H9 (cell line): ENCODE results near the gene XCL2. TPM values are rescaled to one million over a fixed set of nuclear protein-coding genes. Genes with fewer than 3 reads are reported as not detected.

Source experiments
- DNase-seq: peaks from one replicate; pipeline ENCODE4 v3.0.0-alpha.2; 2017
- H2AFZ ChIP-seq: one replicate; pipeline ENCODE4 v1.6.1; 2013; ENCODE audit warnings: mild to moderate bottlenecking, low read length, control low read depth, moderate library complexity
- H2AK5ac ChIP-seq: 2 replicates; pipeline ENCODE4 v1.6.1; 2013; ENCODE audit warnings: low read length, control low read depth, mixed read lengths; ENCODE audit not compliant: insufficient read length
- H2BK120ac ChIP-seq: one replicate; pipeline ENCODE4 v1.6.1; 2013; ENCODE audit warnings: low read depth, mild to moderate bottlenecking, low read length, control low read depth, inconsistent platforms; ENCODE audit not compliant: poor library complexity, severe bottlenecking
- H2BK12ac ChIP-seq: 2 replicates; pipeline ENCODE4 v1.6.1; 2013; ENCODE audit warnings: low read length, control low read depth, mixed read lengths, low read depth; ENCODE audit not compliant: insufficient read length
- H2BK15ac ChIP-seq: 2 replicates; pipeline ENCODE4 v1.6.1; 2013; ENCODE audit warnings: low read depth, low read length, control low read depth
- H2BK20ac ChIP-seq: one replicate; pipeline ENCODE4 v1.6.1; 2013; ENCODE audit warnings: low read depth, mild to moderate bottlenecking, low read length, control low read depth, inconsistent platforms; ENCODE audit not compliant: poor library complexity, severe bottlenecking
- H2BK5ac ChIP-seq: 2 replicates; pipeline ENCODE4 v1.6.1; 2013; ENCODE audit warnings: low read length, control low read depth, mixed read lengths; ENCODE audit not compliant: insufficient read length
- H3K14ac ChIP-seq: 2 replicates; pipeline ENCODE4 v1.6.1; 2013; ENCODE audit warnings: low read length, control low read depth; ENCODE audit not compliant: insufficient read depth
- H3K18ac ChIP-seq: 2 replicates; pipeline ENCODE4 v1.6.1; 2013; ENCODE audit warnings: low read depth, mild to moderate bottlenecking, mixed read lengths, low read length, control low read depth; ENCODE audit not compliant: insufficient read length
- H3K23ac ChIP-seq: 2 replicates; pipeline ENCODE4 v1.6.1; 2013; ENCODE audit warnings: low read length, control low read depth, mixed read lengths, low read depth; ENCODE audit not compliant: insufficient read length
- H3K23me2 ChIP-seq: 2 replicates; pipeline ENCODE4 v1.6.1; 2013; ENCODE audit warnings: low read depth, mild to moderate bottlenecking, mixed read lengths, low read length, control low read depth; ENCODE audit not compliant: insufficient read length, poor library complexity, severe bottlenecking
- H3K27ac ChIP-seq: 2 replicates; pipeline ENCODE4 v1.5.1; 2013; ENCODE audit warnings: low read length, control low read depth, mixed read lengths, low read depth; ENCODE audit not compliant: insufficient read length
- H3K27me3 ChIP-seq: 2 replicates; pipeline ENCODE4 v1.6.1; 2013; ENCODE audit warnings: low read length, control low read depth, inconsistent platforms; ENCODE audit not compliant: insufficient read depth
- H3K4ac ChIP-seq: 2 replicates; pipeline ENCODE4 v1.6.1; 2013; ENCODE audit warnings: low read depth, mild to moderate bottlenecking, control low read depth, inconsistent platforms, low read length, moderate library complexity
- H3K4me1 ChIP-seq: 2 replicates; pipeline ENCODE4 v1.6.1; 2013; ENCODE audit warnings: low read length, control low read depth, inconsistent platforms; ENCODE audit not compliant: insufficient read depth
- H3K4me2 ChIP-seq: 2 replicates; pipeline ENCODE4 v1.6.1; 2013; ENCODE audit warnings: low read length, control low read depth, mixed read lengths; ENCODE audit not compliant: insufficient read length, insufficient read depth
- H3K56ac ChIP-seq: 2 replicates; pipeline ENCODE4 v1.6.1; 2013; ENCODE audit warnings: low read depth, mild to moderate bottlenecking, mixed read lengths, low read length, control low read depth; ENCODE audit not compliant: insufficient read length
- H3K79me1 ChIP-seq: 2 replicates; pipeline ENCODE4 v1.6.1; 2013; ENCODE audit warnings: low read depth, mild to moderate bottlenecking, moderate library complexity, low read length, control low read depth, inconsistent platforms; ENCODE audit not compliant: insufficient read depth, poor library complexity, severe bottlenecking
- H3K79me2 ChIP-seq: 2 replicates; pipeline ENCODE4 v1.6.1; 2013; ENCODE audit warnings: low read length, control low read depth, inconsistent platforms; ENCODE audit not compliant: insufficient read depth
- H3K9ac ChIP-seq: 2 replicates; pipeline ENCODE4 v1.6.1; 2013; ENCODE audit warnings: low read length, control low read depth, mixed read lengths; ENCODE audit not compliant: insufficient read length; ENCODE audit errors: extremely low read depth
- H3K9me3 ChIP-seq: one replicate; pipeline ENCODE4 v1.6.1; 2013; ENCODE audit warnings: low read depth, low read length, inconsistent platforms; ENCODE audit not compliant: control insufficient read depth
- H3T11ph ChIP-seq: one replicate; pipeline ENCODE4 v1.6.1; 2013; ENCODE audit warnings: mild to moderate bottlenecking, low read length, control low read depth, inconsistent platforms
- H4K20me1 ChIP-seq: one replicate; pipeline ENCODE4 v1.6.1; 2013; ENCODE audit not compliant: control insufficient read depth, insufficient read length, insufficient read depth
- H4K5ac ChIP-seq: 2 replicates; pipeline ENCODE4 v1.6.1; 2013; ENCODE audit warnings: low read depth, mild to moderate bottlenecking, mixed read lengths, low read length, control low read depth; ENCODE audit not compliant: insufficient read length
- H4K8ac ChIP-seq: replicated peaks from 2 replicates; pipeline ENCODE4 v1.6.1; 2013; ENCODE audit warnings: low read length, control low read depth, mixed read lengths, low read depth; ENCODE audit not compliant: insufficient read length
- H4K91ac ChIP-seq: 2 replicates; pipeline ENCODE4 v1.6.1; 2013; ENCODE audit warnings: low read depth, mild to moderate bottlenecking, moderate library complexity, mixed read lengths, low read length, control low read depth; ENCODE audit not compliant: insufficient read length
- H3K27ac Mint-ChIP-seq, 3 experiments: 2 replicates in 2 of 3; 3 replicates in 1 of 3; pipeline ENCODE4 v1.8.0; 2020 to 2021; ENCODE audit warnings: mixed read lengths in 3 of 3, mild to moderate bottlenecking in 1 of 3, moderate library complexity in 1 of 3
- H3K27me3 Mint-ChIP-seq: 2 replicates; pipeline ENCODE4 v1.8.0; 2021; ENCODE audit warnings: low read depth, mild to moderate bottlenecking, moderate library complexity, mixed read lengths
- H3K36me3 Mint-ChIP-seq, 3 experiments: 2 replicates in 2 of 3; 3 replicates in 1 of 3; pipeline ENCODE4 v1.8.0; 2020 to 2021; ENCODE audit warnings: low read depth in 3 of 3, mixed read lengths in 3 of 3; ENCODE audit not compliant: insufficient read depth in 1 of 3
- H3K4me1 Mint-ChIP-seq, 2 experiments: 2 replicates each; pipeline ENCODE4 v1.8.0; 2020; ENCODE audit warnings: mixed read lengths in 2 of 2
- H3K4me3 Mint-ChIP-seq, 2 experiments: 2 replicates in 1 of 2; 3 replicates in 1 of 2; pipeline ENCODE4 v1.8.0; 2020 to 2021; ENCODE audit warnings: mild to moderate bottlenecking in 2 of 2, mixed read lengths in 2 of 2, moderate library complexity in 1 of 2
- H3K9me3 Mint-ChIP-seq, 2 experiments: 2 replicates in 1 of 2; 3 replicates in 1 of 2; pipeline ENCODE4 v1.8.0; 2020; ENCODE audit warnings: mild to moderate bottlenecking in 2 of 2, mixed read lengths in 2 of 2, moderate library complexity in 1 of 2
- CTCF ChIP-seq: fragments of 200-600 bp; sonication (generic); conservative IDR thresholded peaks from 3 replicates; pipeline ENCODE4 v1.8.0; 2021; ENCODE audit warnings: antibody characterized with exemption, mild to moderate bottlenecking
- WGBS: extraction: QIAGEN DNeasy Blood & Tissue Kit; methylation state at CpG from one replicate; pipeline ENCODE4 v1.1.7; 2013; ENCODE audit warnings: missing lambda C conversion rate, low lambda C conversion rate, mixed read lengths; ENCODE audit not compliant: insufficient read length; ENCODE audit errors: extremely low coverage; 5-methylcytosine and 5-hydroxymethylcytosine counted together
- total RNA-seq: library from RNA; stranded (reverse); gene quantifications from 2 replicates; pipeline ENCODE4 v1.2.1, GENCODE V29; 2021

Gene XCL2
- total RNA-seq, 1 experiment from 2014 or later = not detected

- H3K23ac ChIP-seq = no peak overlapping the region
- no CpG with 5 or more reads among the region's 5 CpGs for WGBS
- no peak overlapping the region for H2AK5ac ChIP-seq
- H2BK5ac ChIP-seq = no peak overlapping the region
- Mint-ChIP-seq H3K4me1 (peaks cover 13% of the 10 kb centered on the region in 2 experiments), H3K9me3 (no peaks in the 10 kb centered on the region), H3K36me3 (no peaks in the 10 kb centered on the region), H3K27ac (peak overlapping the region in 1 of 3 experiments; percentile 38; a peak in 2 of 7 replicates), H3K4me3 (no peak overlapping the region), H3K27me3 (no peaks in the 10 kb centered on the region)
- H4K91ac ChIP-seq = no peak overlapping the region
- H3K14ac ChIP-seq = no peak overlapping the region
- no peaks in the 10 kb centered on the region for H4K20me1 ChIP-seq
- no peak for TF ChIP-seq CTCF
- H3K9me3 ChIP-seq = no peaks in the 10 kb centered on the region
- no peaks in the 10 kb centered on the region for H3K79me2 ChIP-seq
- no peak overlapping the region for H2BK12ac ChIP-seq
- H3K27ac ChIP-seq = no peak overlapping the region
- no peak overlapping the region for H4K5ac ChIP-seq
- H3K56ac ChIP-seq = no peak overlapping the region
- no peak overlapping the region for H3T11ph ChIP-seq
- no peaks in the 10 kb centered on the region for H3K27me3 ChIP-seq
- H3K4me1 ChIP-seq = no peaks in the 10 kb centered on the region; the same call in 1 of the 2 replicates
- H3K79me1 ChIP-seq = no peaks in the 10 kb centered on the region
- no peak overlapping the region for H2BK120ac ChIP-seq
- H4K8ac ChIP-seq = no peak overlapping the region
- H3K4me2 ChIP-seq = no peak overlapping the region
- H3K23me2 ChIP-seq = no peaks in the 10 kb centered on the region
- no peak overlapping the region for H2AFZ ChIP-seq
- H2BK15ac ChIP-seq = no peak overlapping the region
- DNase-seq = no peak
- no peak overlapping the region for H3K18ac ChIP-seq
- H3K4ac ChIP-seq = no peak overlapping the region
- no peak overlapping the region for H2BK20ac ChIP-seq
- H3K9ac ChIP-seq = no peak overlapping the region
These were observed 11.0 kb upstream of the XCL2 start for GRCh38 chr1:168554603-168555483.
